SIG-M5 treated with dmso at 0.1 percent for 504 hours (cell line): ENCODE results near the gene CD164L2.
"Not testable (repeated sequence)": the region's sequence is repeated elsewhere in the genome, so short reads cannot be mapped to it uniquely, and the experiment has no call there.

Experiments used
- DNase-seq: peaks from one replicate; lab custom pipeline; 2025; ENCODE audit not compliant: unreplicated experiment; lab: John Stamatoyannopoulos, UW

The CD164L2 gene

GRCh38 chr1:27383039-27383605 is at the start of gene CD164L2:
CD164L2 (minus strand) TSS chr1:27383333; CDS start chr1:27383239, 94 bp downstream.
- DNase-seq: no peak

GRCh38 chr1:27432725-27433124 is 49.6 kb upstream of the CD164L2 start:
- not testable (repeated sequence) for DNase-seq

- DNase-seq: no peak
These were observed 48.4 kb upstream of the CD164L2 start for GRCh38 chr1:27431601-27431940.

- DNase-seq: no peak
These were observed 47.9 kb upstream of the CD164L2 start for GRCh38 chr1:27430903-27431600.

- no peak for DNase-seq
These were observed 45.9 kb upstream of the CD164L2 start for GRCh38 chr1:27429029-27429425.

- DNase-seq: no peak
These were observed 45.3 kb upstream of the CD164L2 start for GRCh38 chr1:27428316-27429028.

- DNase-seq: no peak
These were observed 44.7 kb upstream of the CD164L2 start for GRCh38 chr1:27427816-27428315.

GRCh38 chr1:27427329-27427728 is 44.2 kb upstream of the CD164L2 start:
- DNase-seq: no peak

GRCh38 chr1:27423709-27424108 is 40.6 kb upstream of the CD164L2 start:
- no peak for DNase-seq

- DNase-seq: peak; percentile 40
These were observed 35.4 kb upstream of the CD164L2 start for GRCh38 chr1:27418326-27419185.

GRCh38 chr1:27417713-27418112 is 34.6 kb upstream of the CD164L2 start:
- DNase-seq: no peak

- DNase-seq: peak; percentile 72
These were observed 33.4 kb upstream of the CD164L2 start for GRCh38 chr1:27416387-27417111.

- no peak for DNase-seq
These were observed 31.0 kb upstream of the CD164L2 start for GRCh38 chr1:27414091-27414490.

- DNase-seq: no peak
These were observed 29.9 kb upstream of the CD164L2 start for GRCh38 chr1:27413004-27413403.

GRCh38 chr1:27412502-27412901 is 29.4 kb upstream of the CD164L2 start:
- DNase-seq: no peak

GRCh38 chr1:27410709-27411108 is 27.6 kb upstream of the CD164L2 start:
- DNase-seq: no peak

- no peak for DNase-seq
These were observed 26.5 kb upstream of the CD164L2 start for GRCh38 chr1:27409669-27410068.

- DNase-seq: no peak
These were observed 25.0 kb upstream of the CD164L2 start for GRCh38 chr1:27408151-27408550.

- DNase-seq: not testable (repeated sequence)
These were observed 23.7 kb upstream of the CD164L2 start for GRCh38 chr1:27406791-27407190.

- no peak for DNase-seq
These were observed 23.2 kb upstream of the CD164L2 start for GRCh38 chr1:27406362-27406680.
